PC-9 (cell line): ENCODE data around the gene KAT7. TPM values are rescaled to one million over a fixed set of nuclear protein-coding genes. Genes with fewer than 3 reads are reported as not detected.

ENCODE experiments used
- BruUV-seq: library from RNA; stranded (reverse); fragments of 400-500 nt; replicated peaks from 2 replicates; lab custom pipeline; 2021; lab: Mats Ljungman, UMichigan
- CTCF ChIA-PET: fragments of 300-600 bp; sonication (Branson Sonifier 250); formaldehyde crosslinking; loops from one replicate; lab custom pipeline; 2022; ENCODE audit warnings: antibody characterized with exemption; lab: Charles Lee
- POLR2A ChIA-PET: fragments of 300-600 bp; sonication (Branson Sonifier 250); formaldehyde crosslinking; loops from one replicate; lab custom pipeline; 2022; ENCODE audit warnings: antibody characterized with exemption; ENCODE audit not compliant: unreplicated experiment; lab: Charles Lee
- DNase-seq, 2 experiments: peaks; one replicate each; pipeline versions ENCODE4 v3.0.0 to v3.0.0-alpha.2; 2015 to 2022; ENCODE audit warnings: mixed read lengths in 1 of 2
- H2AFZ ChIP-seq: fragments of 200-600 bp; sonication (generic); 2 replicates; pipeline ENCODE4 v1.8.1; 2017; ENCODE audit warnings: antibody characterized with exemption
- H3F3A ChIP-seq: fragments of 200-600 bp; sonication (generic); 2 replicates; pipeline ENCODE4 v1.8.1; 2017; ENCODE audit warnings: antibody characterized with exemption, mild to moderate bottlenecking, low read depth; ENCODE audit not compliant: insufficient read depth
- H3K27ac ChIP-seq: fragments of 200-600 bp; sonication (generic); 2 replicates; pipeline ENCODE4 v1.6.1; 2016; ENCODE audit warnings: mixed run types
- H3K27me3 ChIP-seq: fragments of 200-600 bp; sonication (generic); 2 replicates; pipeline ENCODE4 v1.6.1; 2016; ENCODE audit warnings: low read depth, mixed run types; ENCODE audit not compliant: insufficient read depth
- H3K36me3 ChIP-seq: fragments of 200-600 bp; sonication (generic); 2 replicates; pipeline ENCODE4 v1.6.1; 2016; ENCODE audit warnings: low read depth, mixed run types
- H3K4me1 ChIP-seq: fragments of 200-600 bp; sonication (generic); replicated peaks from 2 replicates; pipeline ENCODE4 v1.6.1; 2016; ENCODE audit warnings: mixed run types; ENCODE audit not compliant: insufficient read depth
- H3K4me2 ChIP-seq: fragments of 200-600 bp; sonication (generic); 2 replicates; pipeline ENCODE4 v1.6.1; 2017; ENCODE audit warnings: mixed run types
- H3K4me3 ChIP-seq: fragments of 200-600 bp; sonication (generic); 2 replicates; pipeline ENCODE4 v1.6.1; 2016; ENCODE audit warnings: mixed run types
- H3K79me2 ChIP-seq: fragments of 200-600 bp; sonication (generic); 2 replicates; pipeline ENCODE4 v1.6.1; 2017; ENCODE audit warnings: low read depth, mixed run types
- H3K9me2 ChIP-seq: fragments of 200-600 bp; sonication (generic); 2 replicates; pipeline ENCODE4 v1.8.1; 2017; ENCODE audit warnings: mild to moderate bottlenecking; ENCODE audit not compliant: insufficient read depth
- H3K9me3 ChIP-seq: fragments of 200-600 bp; sonication (generic); 2 replicates; pipeline ENCODE4 v1.8.1; 2016; ENCODE audit warnings: low read depth; ENCODE audit not compliant: insufficient read depth
- H4K20me1 ChIP-seq: fragments of 200-600 bp; sonication (generic); 2 replicates; pipeline ENCODE4 v1.8.1; 2017; ENCODE audit not compliant: insufficient read depth
- CTCF ChIP-seq: fragments of 200-600 bp; sonication (generic); conservative IDR thresholded peaks from 2 replicates; pipeline ENCODE4 v1.6.1; 2017; ENCODE audit warnings: mixed run types, antibody characterized with exemption, mild to moderate bottlenecking, moderate library complexity
- EZH2 ChIP-seq: fragments of 200-600 bp; sonication (generic); IDR thresholded peaks from 2 replicates; pipeline ENCODE4 v1.8.0; 2017; ENCODE audit warnings: antibody characterized with exemption, low read depth
- intact Hi-C: fragments of 100-400 bp; cut with micrococcal nuclease; formaldehyde crosslinking; loops from one replicate; pipeline ENCODE4 v1.10.0; 2022; ENCODE audit not compliant: unreplicated experiment
- total RNA-seq: library from RNA; stranded (reverse); gene quantifications from 2 replicates; pipeline ENCODE4 v1.2.3, GENCODE V29; 2021

The KAT7 gene
- total RNA-seq, 1 experiment from 2014 or later = 57.0 TPM

DNA sequence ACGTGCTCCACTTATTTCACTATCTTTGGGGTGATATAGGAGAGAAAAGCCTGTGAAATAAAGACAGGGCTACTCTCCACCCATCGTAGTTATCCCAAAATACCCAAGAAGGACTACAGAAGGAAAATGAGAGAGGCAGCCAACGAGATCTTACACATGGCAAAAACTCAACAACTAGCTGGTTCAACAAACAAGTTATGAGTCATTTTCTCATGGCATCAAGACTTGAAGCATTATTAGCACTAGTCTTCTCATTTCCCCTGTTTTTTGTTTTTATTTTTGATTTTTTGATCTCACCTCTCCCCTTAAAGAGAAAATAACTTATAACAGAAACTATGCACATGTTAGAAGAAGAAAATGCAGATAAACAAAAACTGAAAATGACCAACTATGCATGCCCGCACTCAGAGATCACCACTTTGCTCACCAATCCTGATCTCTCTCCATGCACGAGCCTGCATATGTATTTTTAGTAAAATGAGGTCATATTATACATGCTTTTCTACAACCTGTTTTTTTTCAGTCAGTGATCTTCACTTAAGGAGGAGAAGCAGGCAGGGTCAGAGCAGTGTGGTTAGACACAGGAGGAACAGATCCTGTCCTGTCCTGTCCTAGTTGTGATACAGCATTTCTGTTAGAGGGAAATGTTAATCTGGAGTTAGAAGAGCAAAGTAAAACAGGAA, 47.3 kb upstream of the KAT7 start:
- H2AFZ ChIP-seq = no peak overlapping the region
- POLR2A ChIA-PET = no interaction called here
- intact Hi-C loops = no loop called here
- no TSS peak for BruUV-seq
- no peaks in the 10 kb centered on the region for H3K79me2 ChIP-seq
- no peak overlapping the region for H3K27ac ChIP-seq
- H3F3A ChIP-seq = no peaks in the 10 kb centered on the region
- CTCF ChIA-PET = no interaction called here
- no peaks in the 10 kb centered on the region for H3K9me2 ChIP-seq
- H3K9me3 ChIP-seq = no peaks in the 10 kb centered on the region
- no peak overlapping the region for H3K4me2 ChIP-seq
- 0 out of 2 replicates have a peak, but pooled peaks cover 10% of the 10 kb centered on the region for H3K4me1 ChIP-seq
- no peaks in the 10 kb centered on the region for H3K36me3 ChIP-seq
- no peak overlapping the region for H3K4me3 ChIP-seq
- DNase-seq = no peak
- TF ChIP-seq CTCF (no peak), EZH2 (no peak)
- no peaks in the 10 kb centered on the region for H4K20me1 ChIP-seq
- no peaks in the 10 kb centered on the region for H3K27me3 ChIP-seq

DNA sequence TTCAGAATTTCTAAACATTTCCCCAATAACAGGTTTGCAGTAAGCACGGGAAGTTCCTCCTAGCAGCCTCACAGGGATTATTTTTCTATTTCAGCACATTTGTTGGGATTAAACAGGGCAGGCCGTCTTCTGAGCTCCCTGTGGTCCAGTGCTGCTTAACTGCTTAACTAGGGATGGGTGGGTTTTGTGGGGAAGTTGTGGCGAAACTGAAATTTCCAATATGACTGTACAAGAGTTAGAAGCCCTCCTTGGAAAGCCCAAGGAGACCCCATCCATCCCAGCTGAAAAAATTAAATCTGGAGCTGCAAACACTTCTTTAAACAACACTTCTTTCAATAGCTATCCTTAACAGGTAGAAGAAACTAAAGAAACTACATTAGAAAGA, 46.8 kb upstream of the KAT7 start:
- no peaks in the 10 kb centered on the region for H4K20me1 ChIP-seq
- H3K9me3 ChIP-seq = no peaks in the 10 kb centered on the region
- 0 out of 2 replicates have a peak, but pooled peaks cover 10% of the 10 kb centered on the region for H3K4me1 ChIP-seq
- DNase-seq = no peak
- no peak for TF ChIP-seq CTCF
- TF ChIP-seq EZH2 = no peak
- H3K79me2 ChIP-seq = no peaks in the 10 kb centered on the region
- intact Hi-C loops = no loop called here
- no peak overlapping the region for H2AFZ ChIP-seq
- no peaks in the 10 kb centered on the region for H3K27me3 ChIP-seq
- no peaks in the 10 kb centered on the region for H3K9me2 ChIP-seq
- H3K4me2 ChIP-seq = no peak overlapping the region
- no peak overlapping the region for H3K27ac ChIP-seq
- POLR2A ChIA-PET = no interaction called here
- H3K4me3 ChIP-seq = no peak overlapping the region
- no peaks in the 10 kb centered on the region for H3K36me3 ChIP-seq
- H3F3A ChIP-seq = no peaks in the 10 kb centered on the region
- no TSS peak for BruUV-seq
- CTCF ChIA-PET = no interaction called here

GRCh38 chr17:49742166-49742638, 46.3 kb upstream of the KAT7 start:
- TF ChIP-seq EZH2 (no peak), CTCF (no peak)
- no peak overlapping the region for H2AFZ ChIP-seq
- no peaks in the 10 kb centered on the region for H3F3A ChIP-seq
- POLR2A ChIA-PET = no interaction called here
- no peaks in the 10 kb centered on the region for H3K27me3 ChIP-seq
- H3K9me3 ChIP-seq = no peaks in the 10 kb centered on the region
- CTCF ChIA-PET = no interaction called here
- H4K20me1 ChIP-seq = no peaks in the 10 kb centered on the region
- intact Hi-C loops = no loop called here
- H3K4me2 ChIP-seq = no peak overlapping the region
- no peaks in the 10 kb centered on the region for H3K79me2 ChIP-seq
- no TSS peak for BruUV-seq
- H3K4me3 ChIP-seq = no peak overlapping the region
- no peaks in the 10 kb centered on the region for H3K9me2 ChIP-seq
- 0 out of 2 replicates have a peak, but pooled peaks cover 10% of the 10 kb centered on the region for H3K4me1 ChIP-seq
- H3K27ac ChIP-seq = no peak overlapping the region
- peak in 1 of 2 experiments; percentile 19 for DNase-seq
- H3K36me3 ChIP-seq = no peaks in the 10 kb centered on the region
